Activated CD4-positive, alpha-beta T cell treated with anti-CD3 and anti-CD28 coated beads, Interleukin-2, amount 50 U/mL, for 48 hours (primary cell): ENCODE measurements around the gene TMEM208.

Experiments
- DNase-seq, 2 experiments: peaks; one replicate each; pipeline ENCODE4 v3.0.0-alpha.2; 2020

The TMEM208 gene

GRCh38 chr16:67210069-67210937, 16.6 kb upstream of the TMEM208 start:
- no peak for DNase-seq

- DNase-seq, result no peak
Observed at GRCh38 chr16:67211674-67212073, 15.3 kb upstream of the TMEM208 start.

GRCh38 chr16:67212766-67213165, 14.2 kb upstream of the TMEM208 start:
- no peak for DNase-seq

GRCh38 chr16:67213197-67214019, 13.5 kb upstream of the TMEM208 start:
- no peak for DNase-seq

- DNase-seq, result no peak
Observed at GRCh38 chr16:67215706-67216105, 11.2 kb upstream of the TMEM208 start.

GRCh38 chr16:67216612-67217490, 10.1 kb upstream of the TMEM208 start:
- no peak for DNase-seq

GRCh38 chr16:67223992-67224391, 2.9 kb upstream of the TMEM208 start:
- no peak for DNase-seq

GRCh38 chr16:67226295-67226803, 581 bp upstream of the TMEM208 start:
- DNase-seq, result no peak

- no peak for DNase-seq
Observed at GRCh38 chr16:67227567-67227921, 614 bp downstream of the TMEM208 start.

GRCh38 chr16:67228034-67228785, 1.3 kb downstream of the TMEM208 start:
- no peak for DNase-seq

- DNase-seq, result no peak
Observed at GRCh38 chr16:67228905-67229304, 2.0 kb downstream of the TMEM208 start.

GRCh38 chr16:67229906-67230808, 3.2 kb downstream of the TMEM208 start:
- no peak for DNase-seq

GRCh38 chr16:67230809-67231660, 4.1 kb downstream of the TMEM208 start:
- DNase-seq, result no peak

- no peak for DNase-seq
Observed at GRCh38 chr16:67233596-67233995, 6.7 kb downstream of the TMEM208 start.

- DNase-seq, result no peak
Observed at GRCh38 chr16:67234180-67234597, 7.3 kb downstream of the TMEM208 start.

- DNase-seq, result peak; percentile 46 to 56
Observed at GRCh38 chr16:67235816-67236562, 9.1 kb downstream of the TMEM208 start.

GRCh38 chr16:67236563-67237395, 9.8 kb downstream of the TMEM208 start:
- DNase-seq, result peak; percentile 86 to 87
